ENCODE data around the gene HSF2BP. TPM values are rescaled to one million over a fixed set of nuclear protein-coding genes. Genes with fewer than 3 reads are reported as not detected.

HSF2BP gene
- total RNA-seq, 4 donors from 2014 or later, result 0.35 to 0.67 TPM; not detected in 2

GRCh38 chr21:43669828-43670605, 10.7 kb upstream of the HSF2BP start:
- H3K36me3 ChIP-seq, result peaks cover 0 to 35% (median 0%) of the 10 kb centered on the region in 3 donors
- TF ChIP-seq, protein P1, sequence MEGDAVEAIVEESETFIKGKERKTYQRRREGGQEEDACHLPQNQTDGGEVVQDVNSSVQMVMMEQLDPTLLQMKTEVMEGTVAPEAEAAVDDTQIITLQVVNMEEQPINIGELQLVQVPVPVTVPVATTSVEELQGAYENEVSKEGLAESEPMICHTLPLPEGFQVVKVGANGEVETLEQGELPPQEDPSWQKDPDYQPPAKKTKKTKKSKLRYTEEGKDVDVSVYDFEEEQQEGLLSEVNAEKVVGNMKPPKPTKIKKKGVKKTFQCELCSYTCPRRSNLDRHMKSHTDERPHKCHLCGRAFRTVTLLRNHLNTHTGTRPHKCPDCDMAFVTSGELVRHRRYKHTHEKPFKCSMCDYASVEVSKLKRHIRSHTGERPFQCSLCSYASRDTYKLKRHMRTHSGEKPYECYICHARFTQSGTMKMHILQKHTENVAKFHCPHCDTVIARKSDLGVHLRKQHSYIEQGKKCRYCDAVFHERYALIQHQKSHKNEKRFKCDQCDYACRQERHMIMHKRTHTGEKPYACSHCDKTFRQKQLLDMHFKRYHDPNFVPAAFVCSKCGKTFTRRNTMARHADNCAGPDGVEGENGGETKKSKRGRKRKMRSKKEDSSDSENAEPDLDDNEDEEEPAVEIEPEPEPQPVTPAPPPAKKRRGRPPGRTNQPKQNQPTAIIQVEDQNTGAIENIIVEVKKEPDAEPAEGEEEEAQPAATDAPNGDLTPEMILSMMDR (IDR thresholded peaks at IDR 0.05), result no peak
- no peak for TF ChIP-seq POLR2A (IDR thresholded peaks at IDR 0.05)
- no peak for DNase-seq
- H3K27ac ChIP-seq, result no peak overlapping the region
- H3K4me3 ChIP-seq, result no peak overlapping the region
- no peaks in the 10 kb centered on the region for H3K9me3 ChIP-seq
- no peaks in the 10 kb centered on the region for H3K4me1 ChIP-seq
- H3K27me3 ChIP-seq, result no peaks in the 10 kb centered on the region

DNA sequence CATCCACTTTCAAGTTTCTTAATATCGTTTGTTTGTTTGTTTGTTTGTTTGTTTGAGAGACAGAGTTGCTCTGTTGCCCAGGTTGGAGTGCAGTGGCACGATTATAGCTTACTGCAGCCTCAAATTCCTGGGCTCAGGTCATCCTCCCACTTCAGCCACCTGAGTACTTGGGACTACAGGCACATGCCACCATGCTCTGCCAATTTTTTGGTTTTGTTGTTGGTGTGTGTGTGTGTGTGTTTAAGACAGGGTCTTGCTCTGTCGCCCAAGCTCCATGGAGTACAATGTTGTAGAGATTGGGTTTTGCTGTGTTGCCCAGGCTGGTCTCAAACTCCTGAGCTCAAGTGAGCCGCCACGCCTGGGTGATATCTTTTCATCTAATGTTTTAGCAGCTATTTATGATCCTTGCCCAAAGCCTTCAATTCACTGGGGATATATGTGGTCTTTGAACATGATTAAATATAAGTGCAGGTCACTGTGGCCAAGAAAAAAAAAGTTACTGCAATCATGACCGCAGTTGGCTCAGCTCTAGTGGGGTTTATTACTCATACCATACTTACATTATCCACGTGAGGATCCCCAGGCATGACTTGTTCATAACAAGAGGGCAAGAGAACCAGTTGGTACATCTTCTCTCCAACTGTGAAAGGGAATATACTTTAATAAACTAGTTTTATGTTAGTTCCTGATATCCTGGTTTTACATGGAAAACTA, 8.1 kb upstream of the HSF2BP start:
- Histone ChIP-seq H3K4me1 (no peaks in the 10 kb centered on the region), H3K36me3 (peaks cover 0 to 23% (median 0%) of the 10 kb centered on the region in 3 donors), H3K27me3 (no peaks in the 10 kb centered on the region), H3K27ac (no peak overlapping the region), H3K9me3 (no peaks in the 10 kb centered on the region), H3K4me3 (no peak overlapping the region)
- no peak for DNase-seq
- TF ChIP-seq, protein P1 (IDR thresholded peaks at IDR 0.05), result no peak
- TF ChIP-seq POLR2A (IDR thresholded peaks at IDR 0.05), result no peak

- H3K27ac ChIP-seq, result no peak overlapping the region
- no peak overlapping the region for H3K4me3 ChIP-seq
- no peak for DNase-seq
- TF ChIP-seq, protein P1 (IDR thresholded peaks at IDR 0.05), result no peak
- no peak for TF ChIP-seq POLR2A (IDR thresholded peaks at IDR 0.05)
- H3K4me1 ChIP-seq, result peaks cover 0 to 5% (median 0%) of the 10 kb centered on the region in 4 donors
- H3K27me3 ChIP-seq, result no peaks in the 10 kb centered on the region
- no peaks in the 10 kb centered on the region for H3K9me3 ChIP-seq
- H3K36me3 ChIP-seq, result peaks cover 0 to 9% (median 0%) of the 10 kb centered on the region in 3 donors
Observed at GRCh38 chr21:43665879-43666278, 6.6 kb upstream of the HSF2BP start.

GRCh38 chr21:43664358-43664757, 5.1 kb upstream of the HSF2BP start:
- no peaks in the 10 kb centered on the region for H3K36me3 ChIP-seq
- no peaks in the 10 kb centered on the region for H3K9me3 ChIP-seq
- H3K27me3 ChIP-seq, result no peaks in the 10 kb centered on the region
- DNase-seq, result no peak
- H3K4me3 ChIP-seq, result no peak overlapping the region
- H3K27ac ChIP-seq, result no peak overlapping the region
- no peak for TF ChIP-seq POLR2A (IDR thresholded peaks at IDR 0.05)
- TF ChIP-seq, protein P1 (IDR thresholded peaks at IDR 0.05), result no peak
- peaks cover 0 to 13% (median 2%) of the 10 kb centered on the region in 4 donors for H3K4me1 ChIP-seq

DNA sequence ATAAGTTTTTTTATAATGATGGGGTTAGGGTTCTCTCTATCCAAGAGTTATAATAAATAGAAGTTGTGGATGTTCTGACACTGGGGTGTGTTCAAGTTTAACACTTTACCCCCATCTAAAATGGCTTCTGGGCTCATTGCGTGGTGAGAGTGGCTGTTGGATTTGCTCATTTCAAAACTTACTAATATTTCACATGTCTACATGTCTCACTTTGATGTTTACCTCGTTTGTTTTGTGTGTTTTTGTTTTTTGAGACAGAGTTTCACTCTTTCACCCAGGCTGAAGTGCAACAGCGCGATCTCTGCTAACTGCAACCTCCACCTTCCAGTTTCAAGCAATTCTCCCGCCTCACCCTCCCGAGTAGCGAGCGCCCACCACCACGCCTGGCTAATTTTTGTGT, 3.7 kb upstream of the HSF2BP start:
- TF ChIP-seq, protein P1 (IDR thresholded peaks at IDR 0.05), result no peak
- no peak for TF ChIP-seq POLR2A (IDR thresholded peaks at IDR 0.05)
- Histone ChIP-seq H3K9me3 (no peaks in the 10 kb centered on the region), H3K4me3 (no peak overlapping the region), H3K4me1 (peaks cover 3 to 19% (median 4%) of the 10 kb centered on the region in 4 donors), H3K27me3 (no peaks in the 10 kb centered on the region), H3K36me3 (no peaks in the 10 kb centered on the region), H3K27ac (no peak overlapping the region)
- DNase-seq, result no peak
